HepG2 (cell line): ENCODE data around the gene RABGAP1. TPM values are rescaled to one million over a fixed set of nuclear protein-coding genes. Genes with fewer than 3 reads are reported as not detected.

Experiments
- ATAC-seq: fragments of 200-7000 bp; cut with Tn5 transposase; 3 replicates; pipeline ENCODE4 v1.9.1; 2020; ENCODE audit warnings: mild to moderate bottlenecking, moderate library complexity
- BruUV-seq: library from RNA; stranded (reverse); fragments of 400-500 nt; replicated peaks from 2 replicates; lab custom pipeline; 2021; lab: Mats Ljungman, UMichigan
- CTCF ChIA-PET: fragments of 300-600 bp; formaldehyde crosslinking; extraction: SDS; loops from one replicate; lab custom pipeline; 2021; ENCODE audit warnings: low total read pairs, inconsistent platforms, low intra/inter-chr PET ratio; lab: Yijun Ruan, JAX
- POLR2A ChIA-PET: fragments of 350-600 bp; sonication (Branson Sonifier 250); formaldehyde crosslinking; loops from one replicate; lab custom pipeline; 2020; ENCODE audit warnings: antibody characterized with exemption, inconsistent platforms; lab: Yijun Ruan, JAX
- DNase-seq: peaks from one replicate; pipeline ENCODE4 v3.0.0-alpha.2; 2015; ENCODE audit warnings: low spot score
- FAIRE-seq: peaks from 3 replicates; lab custom pipeline; 2011; peaks lifted over from hg19 to GRCh38; lab: Jason Lieb, UNC
- H2AFZ ChIP-seq: one replicate; pipeline ENCODE4 v1.6.1; 2011; ENCODE audit warnings: low read length, inconsistent platforms
- H3K27ac ChIP-seq: fragments of 300-600 bp; 3 replicates; pipeline ENCODE4 v1.8.0; 2011; ENCODE audit warnings: mixed run types, mild to moderate bottlenecking, mixed read lengths, low read length, inconsistent platforms; ENCODE audit not compliant: insufficient read depth; ENCODE audit errors: extremely low read length
- H3K27me3 ChIP-seq, 2 experiments: fragments of 200-600 bp in 1 of 2; 2 replicates in 1 of 2; 3 replicates in 1 of 2; pipeline versions ENCODE4 v1.6.0 to v1.8.0; 2011; ENCODE audit warnings: low read length in 2 of 2, mild to moderate bottlenecking in 2 of 2, moderate library complexity in 2 of 2, inconsistent platforms in 1 of 2; ENCODE audit not compliant: insufficient read depth in 2 of 2, control insufficient read depth in 1 of 2
- H3K36me3 ChIP-seq, 2 experiments: fragments of 200-600 bp in 1 of 2; replicated peaks in 1 of 2; 2 replicates in 1 of 2; 3 replicates in 1 of 2; pipeline versions ENCODE4 v1.5.1 to v1.8.0; 2011; ENCODE audit warnings: low read length in 2 of 2, inconsistent platforms in 1 of 2; ENCODE audit not compliant: insufficient read depth in 2 of 2, control insufficient read depth in 1 of 2
- H3K4me1 ChIP-seq: 2 replicates; pipeline ENCODE4 v1.5.1; 2012; ENCODE audit warnings: low read length, inconsistent platforms; ENCODE audit not compliant: insufficient read depth
- H3K4me2 ChIP-seq: 2 replicates; pipeline ENCODE4 v1.6.0; 2011; ENCODE audit warnings: low read depth, low read length, inconsistent platforms
- H3K4me3 ChIP-seq, 3 experiments: fragments of 200-600 bp in 1 of 3; sonication (generic), shearing (Covaris generic) in 1 of 3; replicated peaks in 1 of 3; 2 replicates each; pipeline ENCODE4 v1.5.1; 2011 to 2016; ENCODE audit warnings: low read length in 3 of 3, inconsistent platforms in 2 of 3, low read depth in 2 of 3, mild to moderate bottlenecking in 2 of 3, control low read depth in 1 of 3, mixed read lengths in 1 of 3; ENCODE audit not compliant: insufficient read depth in 1 of 3
- H3K79me2 ChIP-seq: one replicate; pipeline ENCODE4 v1.6.1; 2011; ENCODE audit warnings: low read length, inconsistent platforms; ENCODE audit not compliant: insufficient read depth
- H3K9ac ChIP-seq: 2 replicates; pipeline ENCODE4 v1.6.0; 2011; ENCODE audit warnings: mild to moderate bottlenecking, low read depth, low read length, inconsistent platforms; ENCODE audit not compliant: insufficient read depth
- H3K9me3 ChIP-seq: 2 replicates; pipeline ENCODE4 v1.5.1; 2012; ENCODE audit warnings: mild to moderate bottlenecking, low read length
- H4K20me1 ChIP-seq: 2 replicates; pipeline ENCODE4 v1.6.0; 2011; ENCODE audit warnings: inconsistent platforms, mild to moderate bottlenecking, low read length, moderate library complexity; ENCODE audit not compliant: insufficient read depth
- CENPT ChIP-seq: sonication (generic); formaldehyde crosslinking; IDR thresholded peaks from 2 replicates; pipeline ENCODE4 v1.8.0; 2022; ENCODE audit warnings: low read depth, mild to moderate bottlenecking, moderate library complexity, missing genetic modification reagents
- CREM ChIP-seq, 2 experiments: sonication (generic) in 1 of 2; formaldehyde crosslinking in 1 of 2; IDR thresholded peaks; 2 replicates each; pipeline versions ENCODE4 v1.4.0 to v1.6.1; 2016 to 2020; ENCODE audit warnings: antibody characterized with exemption in 1 of 2, mild to moderate bottlenecking in 1 of 2, missing genetic modification reagents in 1 of 2
- JUN ChIP-seq: sonication (generic); formaldehyde crosslinking; IDR thresholded peaks from 2 replicates; pipeline ENCODE4 v1.4.0; 2020; ENCODE audit warnings: mild to moderate bottlenecking, missing genetic modification reagents
- MIER2 ChIP-seq: IDR thresholded peaks from 2 replicates; pipeline ENCODE4 v1.6.1; 2016; ENCODE audit warnings: missing biosample characterization, missing genetic modification reagents
- MXD1 ChIP-seq: sonication (generic); formaldehyde crosslinking; IDR thresholded peaks from 2 replicates; pipeline ENCODE4 v1.4.0; 2020; ENCODE audit warnings: mild to moderate bottlenecking, missing genetic modification reagents
- ZNF230 ChIP-seq: sonication (generic); formaldehyde crosslinking; IDR thresholded peaks from 2 replicates; pipeline ENCODE4 v1.4.0; 2020; ENCODE audit warnings: mild to moderate bottlenecking, missing genetic modification reagents
- ZNF432 ChIP-seq: sonication (generic); formaldehyde crosslinking; IDR thresholded peaks from 2 replicates; pipeline ENCODE4 v1.5.0; 2020; ENCODE audit warnings: missing genetic modification reagents, mild to moderate bottlenecking, borderline replicate concordance
- WGBS: methylation state at CpG from one replicate; pipeline ENCODE4 v1.1.6; 2017; ENCODE audit warnings: low lambda C conversion rate; 5-methylcytosine and 5-hydroxymethylcytosine counted together
- in situ Hi-C: cut with HindIII; loops from 2 replicates; pipeline ENCODE4 v1.10.0; 2017; ENCODE audit warnings: low pct_unique_long_range_greater_than_20kb; ENCODE audit not compliant: extremely low pct_ligation_motif_present
- intact Hi-C: fragments of 100-400 bp; cut with micrococcal nuclease; formaldehyde crosslinking; loops from one replicate; pipeline ENCODE4 v1.10.0; 2022; ENCODE audit not compliant: unreplicated experiment
- polyA plus RNA-seq, 8 experiments: library from polyadenylated mRNA; depleted of rRNA in 3 of 8; stranded (reverse) in 7 of 8; unstranded in 1 of 8; fragments of >200 nt; fragmentation: Illumina TruSeq in 4 of 8; extraction: Trizol in 4 of 8; gene quantifications; 2 replicates each; pipeline versions ENCODE4 v1.2.1 to v1.2.3, GENCODE V29; 2011 to 2016; ENCODE audit warnings: low read depth in 4 of 8, missing spikeins in 1 of 8, mixed read lengths in 1 of 8; ENCODE audit not compliant: insufficient read depth in 1 of 8
- total RNA-seq, 5 experiments: library from RNA; depleted of rRNA; stranded (reverse); fragments of >200 nt; fragmentation: Illumina TruSeq; extraction: Trizol; gene quantifications; 2 replicates each; pipeline ENCODE4 v1.2.3, GENCODE V29; 2016; ENCODE audit warnings: low read depth in 1 of 5
- TF ChIP-seq, protein P1 (sequence below): sonication (generic); formaldehyde crosslinking; IDR thresholded peaks from 2 replicates; pipeline ENCODE4 v1.4.0; 2020; ENCODE audit warnings: mild to moderate bottlenecking, missing genetic modification reagents, borderline replicate concordance
- TF ChIP-seq, protein P2 (sequence below): sonication (generic); formaldehyde crosslinking; IDR thresholded peaks from 2 replicates; pipeline ENCODE4 v1.5.0; 2020; ENCODE audit warnings: mild to moderate bottlenecking, missing genetic modification reagents, borderline replicate concordance

RABGAP1 gene
- total and polyA plus RNA-seq, 2 of the 13 experiments (the other 11 are each of a cell fraction or from before 2014, with no cell fraction given) = 19.1 to 19.3 TPM

- Histone ChIP-seq H3K9ac (no peak overlapping the region), H2AFZ (no peak overlapping the region), H3K4me1 (peaks cover 34% of the 10 kb centered on the region), H3K27me3 (no peaks in the 10 kb centered on the region), H3K4me3 (no peak overlapping the region), H4K20me1 (no peaks in the 10 kb centered on the region), H3K27ac (no peak overlapping the region), H3K79me2 (no peaks in the 10 kb centered on the region), H3K36me3 (peaks cover 3 to 13% of the 10 kb centered on the region in 2 experiments; a peak in 3 of 5 replicates), H3K9me3 (no peaks in the 10 kb centered on the region), H3K4me2 (no peak overlapping the region)
- BruUV-seq = no TSS peak
- intact Hi-C loops = no loop called here
- 76% methylated on average over 1 of the region's 1 CpG for WGBS
- DNase-seq = no peak
- ATAC-seq = no peak
- POLR2A ChIA-PET = no interaction called here
- in situ Hi-C loops = no loop called here
- FAIRE-seq = no peak
- CTCF ChIA-PET = no interaction called here
- TF ChIP-seq, protein P1, sequence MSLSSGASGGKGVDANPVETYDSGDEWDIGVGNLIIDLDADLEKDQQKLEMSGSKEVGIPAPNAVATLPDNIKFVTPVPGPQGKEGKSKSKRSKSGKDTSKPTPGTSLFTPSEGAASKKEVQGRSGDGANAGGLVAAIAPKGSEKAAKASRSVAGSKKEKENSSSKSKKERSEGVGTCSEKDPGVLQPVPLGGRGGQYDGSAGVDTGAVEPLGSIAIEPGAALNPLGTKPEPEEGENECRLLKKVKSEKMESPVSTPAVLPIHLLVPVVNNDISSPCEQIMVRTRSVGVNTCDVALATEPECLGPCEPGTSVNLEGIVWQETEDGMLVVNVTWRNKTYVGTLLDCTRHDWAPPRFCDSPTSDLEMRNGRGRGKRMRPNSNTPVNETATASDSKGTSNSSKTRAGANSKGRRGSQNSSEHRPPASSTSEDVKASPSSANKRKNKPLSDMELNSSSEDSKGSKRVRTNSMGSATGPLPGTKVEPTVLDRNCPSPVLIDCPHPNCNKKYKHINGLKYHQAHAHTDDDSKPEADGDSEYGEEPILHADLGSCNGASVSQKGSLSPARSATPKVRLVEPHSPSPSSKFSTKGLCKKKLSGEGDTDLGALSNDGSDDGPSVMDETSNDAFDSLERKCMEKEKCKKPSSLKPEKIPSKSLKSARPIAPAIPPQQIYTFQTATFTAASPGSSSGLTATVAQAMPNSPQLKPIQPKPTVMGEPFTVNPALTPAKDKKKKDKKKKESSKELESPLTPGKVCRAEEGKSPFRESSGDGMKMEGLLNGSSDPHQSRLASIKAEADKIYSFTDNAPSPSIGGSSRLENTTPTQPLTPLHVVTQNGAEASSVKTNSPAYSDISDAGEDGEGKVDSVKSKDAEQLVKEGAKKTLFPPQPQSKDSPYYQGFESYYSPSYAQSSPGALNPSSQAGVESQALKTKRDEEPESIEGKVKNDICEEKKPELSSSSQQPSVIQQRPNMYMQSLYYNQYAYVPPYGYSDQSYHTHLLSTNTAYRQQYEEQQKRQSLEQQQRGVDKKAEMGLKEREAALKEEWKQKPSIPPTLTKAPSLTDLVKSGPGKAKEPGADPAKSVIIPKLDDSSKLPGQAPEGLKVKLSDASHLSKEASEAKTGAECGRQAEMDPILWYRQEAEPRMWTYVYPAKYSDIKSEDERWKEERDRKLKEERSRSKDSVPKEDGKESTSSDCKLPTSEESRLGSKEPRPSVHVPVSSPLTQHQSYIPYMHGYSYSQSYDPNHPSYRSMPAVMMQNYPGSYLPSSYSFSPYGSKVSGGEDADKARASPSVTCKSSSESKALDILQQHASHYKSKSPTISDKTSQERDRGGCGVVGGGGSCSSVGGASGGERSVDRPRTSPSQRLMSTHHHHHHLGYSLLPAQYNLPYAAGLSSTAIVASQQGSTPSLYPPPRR = no peak
- TF ChIP-seq MIER2 (CRISPR knock-in tag) = no peak
- no peak for TF ChIP-seq MXD1 (CRISPR knock-in tag)
- TF ChIP-seq CREM (IDR thresholded peaks at IDR 0.05) = no peak
- TF ChIP-seq CREM (CRISPR knock-in tag; IDR thresholded peaks at IDR 0.05) = no peak
- no peak for TF ChIP-seq CENPT (CRISPR knock-in tag)
- TF ChIP-seq ZNF230 (CRISPR knock-in tag) = no peak
- TF ChIP-seq, protein P2, sequence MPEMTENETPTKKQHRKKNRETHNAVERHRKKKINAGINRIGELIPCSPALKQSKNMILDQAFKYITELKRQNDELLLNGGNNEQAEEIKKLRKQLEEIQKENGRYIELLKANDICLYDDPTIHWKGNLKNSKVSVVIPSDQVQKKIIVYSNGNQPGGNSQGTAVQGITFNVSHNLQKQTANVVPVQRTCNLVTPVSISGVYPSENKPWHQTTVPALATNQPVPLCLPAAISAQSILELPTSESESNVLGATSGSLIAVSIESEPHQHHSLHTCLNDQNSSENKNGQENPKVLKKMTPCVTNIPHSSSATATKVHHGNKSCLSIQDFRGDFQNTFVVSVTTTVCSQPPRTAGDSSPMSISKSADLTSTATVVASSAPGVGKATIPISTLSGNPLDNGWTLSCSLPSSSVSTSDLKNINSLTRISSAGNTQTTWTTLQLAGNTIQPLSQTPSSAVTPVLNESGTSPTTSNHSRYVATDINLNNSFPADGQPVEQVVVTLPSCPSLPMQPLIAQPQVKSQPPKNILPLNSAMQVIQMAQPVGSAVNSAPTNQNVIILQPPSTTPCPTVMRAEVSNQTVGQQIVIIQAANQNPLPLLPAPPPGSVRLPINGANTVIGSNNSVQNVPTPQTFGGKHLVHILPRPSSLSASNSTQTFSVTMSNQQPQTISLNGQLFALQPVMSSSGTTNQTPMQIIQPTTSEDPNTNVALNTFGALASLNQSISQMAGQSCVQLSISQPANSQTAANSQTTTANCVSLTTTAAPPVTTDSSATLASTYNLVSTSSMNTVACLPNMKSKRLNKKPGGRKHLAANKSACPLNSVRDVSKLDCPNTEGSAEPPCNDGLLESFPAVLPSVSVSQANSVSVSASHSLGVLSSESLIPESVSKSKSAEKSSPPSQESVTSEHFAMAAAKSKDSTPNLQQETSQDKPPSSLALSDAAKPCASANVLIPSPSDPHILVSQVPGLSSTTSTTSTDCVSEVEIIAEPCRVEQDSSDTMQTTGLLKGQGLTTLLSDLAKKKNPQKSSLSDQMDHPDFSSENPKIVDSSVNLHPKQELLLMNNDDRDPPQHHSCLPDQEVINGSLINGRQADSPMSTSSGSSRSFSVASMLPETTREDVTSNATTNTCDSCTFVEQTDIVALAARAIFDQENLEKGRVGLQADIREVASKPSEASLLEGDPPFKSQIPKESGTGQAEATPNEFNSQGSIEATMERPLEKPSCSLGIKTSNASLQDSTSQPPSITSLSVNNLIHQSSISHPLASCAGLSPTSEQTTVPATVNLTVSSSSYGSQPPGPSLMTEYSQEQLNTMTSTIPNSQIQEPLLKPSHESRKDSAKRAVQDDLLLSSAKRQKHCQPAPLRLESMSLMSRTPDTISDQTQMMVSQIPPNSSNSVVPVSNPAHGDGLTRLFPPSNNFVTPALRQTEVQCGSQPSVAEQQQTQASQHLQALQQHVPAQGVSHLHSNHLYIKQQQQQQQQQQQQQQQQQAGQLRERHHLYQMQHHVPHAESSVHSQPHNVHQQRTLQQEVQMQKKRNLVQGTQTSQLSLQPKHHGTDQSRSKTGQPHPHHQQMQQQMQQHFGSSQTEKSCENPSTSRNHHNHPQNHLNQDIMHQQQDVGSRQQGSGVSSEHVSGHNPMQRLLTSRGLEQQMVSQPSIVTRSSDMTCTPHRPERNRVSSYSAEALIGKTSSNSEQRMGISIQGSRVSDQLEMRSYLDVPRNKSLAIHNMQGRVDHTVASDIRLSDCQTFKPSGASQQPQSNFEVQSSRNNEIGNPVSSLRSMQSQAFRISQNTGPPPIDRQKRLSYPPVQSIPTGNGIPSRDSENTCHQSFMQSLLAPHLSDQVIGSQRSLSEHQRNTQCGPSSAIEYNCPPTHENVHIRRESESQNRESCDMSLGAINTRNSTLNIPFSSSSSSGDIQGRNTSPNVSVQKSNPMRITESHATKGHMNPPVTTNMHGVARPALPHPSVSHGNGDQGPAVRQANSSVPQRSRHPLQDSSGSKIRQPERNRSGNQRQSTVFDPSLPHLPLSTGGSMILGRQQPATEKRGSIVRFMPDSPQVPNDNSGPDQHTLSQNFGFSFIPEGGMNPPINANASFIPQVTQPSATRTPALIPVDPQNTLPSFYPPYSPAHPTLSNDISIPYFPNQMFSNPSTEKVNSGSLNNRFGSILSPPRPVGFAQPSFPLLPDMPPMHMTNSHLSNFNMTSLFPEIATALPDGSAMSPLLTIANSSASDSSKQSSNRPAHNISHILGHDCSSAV (CRISPR knock-in tag) = no peak
- no peak for TF ChIP-seq ZNF432 (CRISPR knock-in tag)
- no peak for TF ChIP-seq JUN (CRISPR knock-in tag)
Observed at GRCh38 chr9:123005964-123006363, 65.1 kb downstream of the RABGAP1 start.
